Amniotic stem cell (primary cell): ENCODE measurements around the gene APOBEC3G.

ENCODE experiments used
- DNase-seq: peaks from one replicate; lab custom pipeline; 2025; lab: John Stamatoyannopoulos, UW

The APOBEC3G gene

GRCh38 chr22:39091126-39092081 lies 14.3 kb downstream of the APOBEC3G start:
- DNase-seq: no peak

- DNase-seq: no peak
Observed at GRCh38 chr22:39092111-39092862, 15.2 kb downstream of the APOBEC3G start.

GRCh38 chr22:39094717-39095389 lies 17.8 kb downstream of the APOBEC3G start:
- DNase-seq: no peak

- DNase-seq: no peak
Observed at GRCh38 chr22:39095971-39096370, 18.9 kb downstream of the APOBEC3G start.

- DNase-seq: no peak
Observed at GRCh38 chr22:39097098-39098020, 20.3 kb downstream of the APOBEC3G start, which contains the start of gene APOBEC3H. Gene APOBEC3H (plus strand): TSS chr22:39097244. CDS start chr22:39100279, 3,035 bp downstream.

- no peak for DNase-seq
Observed at GRCh38 chr22:39098026-39098425, 21.0 kb downstream of the APOBEC3G start.

- DNase-seq: no peak
Observed at GRCh38 chr22:39098576-39098975, 21.5 kb downstream of the APOBEC3G start.

GRCh38 chr22:39101226-39101625 lies 24.2 kb downstream of the APOBEC3G start:
- DNase-seq: no peak

- no peak for DNase-seq
Observed at GRCh38 chr22:39103431-39103830, 26.4 kb downstream of the APOBEC3G start.

GRCh38 chr22:39106326-39106725 lies 29.3 kb downstream of the APOBEC3G start:
- no peak for DNase-seq

- DNase-seq: no peak
Observed at GRCh38 chr22:39108487-39108886, 31.4 kb downstream of the APOBEC3G start.

GRCh38 chr22:39109361-39109760 lies 32.3 kb downstream of the APOBEC3G start:
- DNase-seq: no peak

- no peak for DNase-seq
Observed at GRCh38 chr22:39110631-39111561, 33.8 kb downstream of the APOBEC3G start.

GRCh38 chr22:39114112-39114511 lies 37.0 kb downstream of the APOBEC3G start:
- no peak for DNase-seq

GRCh38 chr22:39115570-39115969 lies 38.5 kb downstream of the APOBEC3G start:
- DNase-seq: no peak

- no peak for DNase-seq
Observed at GRCh38 chr22:39115977-39116621, 39.0 kb downstream of the APOBEC3G start.

- no peak for DNase-seq
Observed at GRCh38 chr22:39117585-39118191, 40.6 kb downstream of the APOBEC3G start.

GRCh38 chr22:39120983-39121382 lies 43.9 kb downstream of the APOBEC3G start:
- DNase-seq: no peak
